TTC549 (cell line): ENCODE measurements around the gene LTBP3.

Source experiments
- FAIRE-seq: peaks from 2 replicates; lab custom pipeline; 2012; peaks lifted over from hg19 to GRCh38; lab: Jason Lieb, UNC

The LTBP3 gene

DNA sequence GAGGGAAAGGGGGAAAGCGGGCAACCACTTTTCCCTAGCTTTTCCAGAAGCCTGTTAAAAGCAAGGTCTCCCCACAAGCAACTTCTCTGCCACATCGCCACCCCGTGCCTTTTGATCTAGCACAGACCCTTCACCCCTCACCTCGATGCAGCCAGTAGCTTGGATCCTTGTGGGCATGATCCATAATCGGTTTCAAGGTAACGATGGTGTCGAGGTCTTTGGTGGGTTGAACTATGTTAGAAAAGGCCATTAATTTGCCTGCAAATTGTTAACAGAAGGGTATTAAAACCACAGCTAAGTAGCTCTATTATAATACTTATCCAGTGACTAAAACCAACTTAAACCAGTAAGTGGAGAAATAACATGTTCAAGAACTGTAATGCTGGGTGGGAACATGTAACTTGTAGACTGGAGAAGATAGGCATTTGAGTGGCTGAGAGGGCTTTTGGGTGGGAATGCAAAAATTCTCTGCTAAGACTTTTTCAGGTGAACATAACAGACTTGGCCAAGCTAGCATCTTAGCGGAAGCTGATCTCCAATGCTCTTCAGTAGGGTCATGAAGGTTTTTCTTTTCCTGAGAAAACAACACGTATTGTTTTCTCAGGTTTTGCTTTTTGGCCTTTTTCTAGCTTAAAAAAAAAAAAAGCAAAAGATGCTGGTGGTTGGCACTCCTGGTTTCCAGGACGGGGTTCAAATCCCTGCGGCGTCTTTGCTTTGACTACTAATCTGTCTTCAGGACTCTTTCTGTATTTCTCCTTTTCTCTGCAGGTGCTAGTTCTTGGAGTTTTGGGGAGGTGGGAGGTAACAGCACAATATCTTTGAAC is 52.5 kb downstream of the LTBP3 start:
- no peak for FAIRE-seq

DNA sequence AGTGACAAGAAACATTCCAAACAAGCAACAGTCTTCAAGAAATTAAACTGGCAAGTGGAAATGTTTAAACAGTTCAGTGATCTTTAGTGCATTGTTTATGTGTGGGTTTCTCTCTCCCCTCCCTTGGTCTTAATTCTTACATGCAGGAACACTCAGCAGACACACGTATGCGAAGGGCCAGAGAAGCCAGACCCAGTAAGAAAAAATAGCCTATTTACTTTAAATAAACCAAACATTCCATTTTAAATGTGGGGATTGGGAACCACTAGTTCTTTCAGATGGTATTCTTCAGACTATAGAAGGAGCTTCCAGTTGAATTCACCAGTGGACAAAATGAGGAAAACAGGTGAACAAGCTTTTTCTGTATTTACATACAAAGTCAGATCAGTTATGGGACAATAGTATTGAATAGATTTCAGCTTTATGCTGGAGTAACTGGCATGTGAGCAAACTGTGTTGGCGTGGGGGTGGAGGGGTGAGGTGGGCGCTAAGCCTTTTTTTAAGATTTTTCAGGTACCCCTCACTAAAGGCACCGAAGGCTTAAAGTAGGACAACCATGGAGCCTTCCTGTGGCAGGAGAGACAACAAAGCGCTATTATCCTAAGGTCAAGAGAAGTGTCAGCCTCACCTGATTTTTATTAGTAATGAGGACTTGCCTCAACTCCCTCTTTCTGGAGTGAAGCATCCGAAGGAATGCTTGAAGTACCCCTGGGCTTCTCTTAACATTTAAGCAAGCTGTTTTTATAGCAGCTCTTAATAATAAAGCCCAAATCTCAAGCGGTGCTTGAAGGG is 53.3 kb downstream of the LTBP3 start:
- no peak for FAIRE-seq

DNA sequence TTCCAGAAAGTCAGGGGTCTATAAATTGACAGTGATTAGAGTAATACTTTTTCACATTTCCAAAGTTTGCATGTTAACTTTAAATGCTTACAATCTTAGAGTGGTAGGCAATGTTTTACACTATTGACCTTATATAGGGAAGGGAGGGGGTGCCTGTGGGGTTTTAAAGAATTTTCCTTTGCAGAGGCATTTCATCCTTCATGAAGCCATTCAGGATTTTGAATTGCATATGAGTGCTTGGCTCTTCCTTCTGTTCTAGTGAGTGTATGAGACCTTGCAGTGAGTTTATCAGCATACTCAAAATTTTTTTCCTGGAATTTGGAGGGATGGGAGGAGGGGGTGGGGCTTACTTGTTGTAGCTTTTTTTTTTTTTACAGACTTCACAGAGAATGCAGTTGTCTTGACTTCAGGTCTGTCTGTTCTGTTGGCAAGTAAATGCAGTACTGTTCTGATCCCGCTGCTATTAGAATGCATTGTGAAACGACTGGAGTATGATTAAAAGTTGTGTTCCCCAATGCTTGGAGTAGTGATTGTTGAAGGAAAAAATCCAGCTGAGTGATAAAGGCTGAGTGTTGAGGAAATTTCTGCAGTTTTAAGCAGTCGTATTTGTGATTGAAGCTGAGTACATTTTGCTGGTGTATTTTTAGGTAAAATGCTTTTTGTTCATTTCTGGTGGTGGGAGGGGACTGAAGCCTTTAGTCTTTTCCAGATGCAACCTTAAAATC is 54.0 kb downstream of the LTBP3 start:
- no peak for FAIRE-seq

GRCh38 chr11:65503368-65503948 is 54.7 kb downstream of the LTBP3 start:
- FAIRE-seq, result no peak

DNA sequence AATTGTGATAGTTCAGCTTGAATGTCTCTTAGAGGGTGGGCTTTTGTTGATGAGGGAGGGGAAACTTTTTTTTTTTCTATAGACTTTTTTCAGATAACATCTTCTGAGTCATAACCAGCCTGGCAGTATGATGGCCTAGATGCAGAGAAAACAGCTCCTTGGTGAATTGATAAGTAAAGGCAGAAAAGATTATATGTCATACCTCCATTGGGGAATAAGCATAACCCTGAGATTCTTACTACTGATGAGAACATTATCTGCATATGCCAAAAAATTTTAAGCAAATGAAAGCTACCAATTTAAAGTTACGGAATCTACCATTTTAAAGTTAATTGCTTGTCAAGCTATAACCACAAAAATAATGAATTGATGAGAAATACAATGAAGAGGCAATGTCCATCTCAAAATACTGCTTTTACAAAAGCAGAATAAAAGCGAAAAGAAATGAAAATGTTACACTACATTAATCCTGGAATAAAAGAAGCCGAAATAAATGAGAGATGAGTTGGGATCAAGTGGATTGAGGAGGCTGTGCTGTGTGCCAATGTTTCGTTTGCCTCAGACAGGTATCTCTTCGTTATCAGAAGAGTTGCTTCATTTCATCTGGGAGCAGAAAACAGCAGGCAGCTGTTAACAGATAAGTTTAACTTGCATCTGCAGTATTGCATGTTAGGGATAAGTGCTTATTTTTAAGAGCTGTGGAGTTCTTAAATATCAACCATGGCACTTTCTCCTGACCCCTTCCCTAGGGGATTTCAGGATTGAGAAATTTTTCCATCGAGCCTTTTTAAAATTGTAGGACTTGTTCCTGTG is 55.4 kb downstream of the LTBP3 start:
- no peak for FAIRE-seq

- no peak for FAIRE-seq
These were observed 55.9 kb downstream of the LTBP3 start for GRCh38 chr11:65502274-65502554.

DNA sequence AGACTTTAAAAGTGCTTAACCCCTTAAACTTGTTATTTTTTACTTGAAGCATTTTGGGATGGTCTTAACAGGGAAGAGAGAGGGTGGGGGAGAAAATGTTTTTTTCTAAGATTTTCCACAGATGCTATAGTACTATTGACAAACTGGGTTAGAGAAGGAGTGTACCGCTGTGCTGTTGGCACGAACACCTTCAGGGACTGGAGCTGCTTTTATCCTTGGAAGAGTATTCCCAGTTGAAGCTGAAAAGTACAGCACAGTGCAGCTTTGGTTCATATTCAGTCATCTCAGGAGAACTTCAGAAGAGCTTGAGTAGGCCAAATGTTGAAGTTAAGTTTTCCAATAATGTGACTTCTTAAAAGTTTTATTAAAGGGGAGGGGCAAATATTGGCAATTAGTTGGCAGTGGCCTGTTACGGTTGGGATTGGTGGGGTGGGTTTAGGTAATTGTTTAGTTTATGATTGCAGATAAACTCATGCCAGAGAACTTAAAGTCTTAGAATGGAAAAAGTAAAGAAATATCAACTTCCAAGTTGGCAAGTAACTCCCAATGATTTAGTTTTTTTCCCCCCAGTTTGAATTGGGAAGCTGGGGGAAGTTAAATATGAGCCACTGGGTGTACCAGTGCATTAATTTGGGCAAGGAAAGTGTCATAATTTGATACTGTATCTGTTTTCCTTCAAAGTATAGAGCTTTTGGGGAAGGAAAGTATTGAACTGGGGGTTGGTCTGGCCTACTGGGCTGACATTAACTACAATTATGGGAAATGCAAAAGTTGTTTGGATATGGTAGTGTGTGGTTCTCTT is 56.5 kb downstream of the LTBP3 start:
- FAIRE-seq, result no peak

DNA sequence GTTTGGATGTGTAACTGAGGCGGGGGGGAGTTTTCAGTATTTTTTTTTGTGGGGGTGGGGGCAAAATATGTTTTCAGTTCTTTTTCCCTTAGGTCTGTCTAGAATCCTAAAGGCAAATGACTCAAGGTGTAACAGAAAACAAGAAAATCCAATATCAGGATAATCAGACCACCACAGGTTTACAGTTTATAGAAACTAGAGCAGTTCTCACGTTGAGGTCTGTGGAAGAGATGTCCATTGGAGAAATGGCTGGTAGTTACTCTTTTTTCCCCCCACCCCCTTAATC is 57.0 kb downstream of the LTBP3 start:
- FAIRE-seq, result no peak

DNA sequence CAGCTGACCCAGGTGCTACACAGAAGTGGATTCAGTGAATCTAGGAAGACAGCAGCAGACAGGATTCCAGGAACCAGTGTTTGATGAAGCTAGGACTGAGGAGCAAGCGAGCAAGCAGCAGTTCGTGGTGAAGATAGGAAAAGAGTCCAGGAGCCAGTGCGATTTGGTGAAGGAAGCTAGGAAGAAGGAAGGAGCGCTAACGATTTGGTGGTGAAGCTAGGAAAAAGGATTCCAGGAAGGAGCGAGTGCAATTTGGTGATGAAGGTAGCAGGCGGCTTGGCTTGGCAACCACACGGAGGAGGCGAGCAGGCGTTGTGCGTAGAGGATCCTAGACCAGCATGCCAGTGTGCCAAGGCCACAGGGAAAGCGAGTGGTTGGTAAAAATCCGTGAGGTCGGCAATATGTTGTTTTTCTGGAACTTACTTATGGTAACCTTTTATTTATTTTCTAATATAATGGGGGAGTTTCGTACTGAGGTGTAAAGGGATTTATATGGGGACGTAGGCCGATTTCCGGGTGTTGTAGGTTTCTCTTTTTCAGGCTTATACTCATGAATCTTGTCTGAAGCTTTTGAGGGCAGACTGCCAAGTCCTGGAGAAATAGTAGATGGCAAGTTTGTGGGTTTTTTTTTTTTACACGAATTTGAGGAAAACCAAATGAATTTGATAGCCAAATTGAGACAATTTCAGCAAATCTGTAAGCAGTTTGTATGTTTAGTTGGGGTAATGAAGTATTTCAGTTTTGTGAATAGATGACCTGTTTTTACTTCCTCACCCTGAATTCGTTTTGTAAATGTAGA is 57.6 kb downstream of the LTBP3 start:
- no peak for FAIRE-seq

DNA sequence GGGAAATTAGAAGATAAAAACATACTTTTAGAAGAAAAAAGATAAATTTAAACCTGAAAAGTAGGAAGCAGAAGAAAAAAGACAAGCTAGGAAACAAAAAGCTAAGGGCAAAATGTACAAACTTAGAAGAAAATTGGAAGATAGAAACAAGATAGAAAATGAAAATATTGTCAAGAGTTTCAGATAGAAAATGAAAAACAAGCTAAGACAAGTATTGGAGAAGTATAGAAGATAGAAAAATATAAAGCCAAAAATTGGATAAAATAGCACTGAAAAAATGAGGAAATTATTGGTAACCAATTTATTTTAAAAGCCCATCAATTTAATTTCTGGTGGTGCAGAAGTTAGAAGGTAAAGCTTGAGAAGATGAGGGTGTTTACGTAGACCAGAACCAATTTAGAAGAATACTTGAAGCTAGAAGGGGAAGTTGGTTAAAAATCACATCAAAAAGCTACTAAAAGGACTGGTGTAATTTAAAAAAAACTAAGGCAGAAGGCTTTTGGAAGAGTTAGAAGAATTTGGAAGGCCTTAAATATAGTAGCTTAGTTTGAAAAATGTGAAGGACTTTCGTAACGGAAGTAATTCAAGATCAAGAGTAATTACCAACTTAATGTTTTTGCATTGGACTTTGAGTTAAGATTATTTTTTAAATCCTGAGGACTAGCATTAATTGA is 58.3 kb downstream of the LTBP3 start:
- no peak for FAIRE-seq

- FAIRE-seq, result no peak
These were observed 59.0 kb downstream of the LTBP3 start, which contains the start of gene MALAT1 for GRCh38 chr11:65498977-65499712. MALAT1 (plus strand) TSS chr11:65499045.

DNA sequence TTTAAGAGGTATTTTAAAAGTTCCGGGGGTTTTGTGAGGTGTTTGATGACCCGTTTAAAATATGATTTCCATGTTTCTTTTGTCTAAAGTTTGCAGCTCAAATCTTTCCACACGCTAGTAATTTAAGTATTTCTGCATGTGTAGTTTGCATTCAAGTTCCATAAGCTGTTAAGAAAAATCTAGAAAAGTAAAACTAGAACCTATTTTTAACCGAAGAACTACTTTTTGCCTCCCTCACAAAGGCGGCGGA is 59.5 kb downstream of the LTBP3 start:
- peak; percentile 42 for FAIRE-seq

DNA sequence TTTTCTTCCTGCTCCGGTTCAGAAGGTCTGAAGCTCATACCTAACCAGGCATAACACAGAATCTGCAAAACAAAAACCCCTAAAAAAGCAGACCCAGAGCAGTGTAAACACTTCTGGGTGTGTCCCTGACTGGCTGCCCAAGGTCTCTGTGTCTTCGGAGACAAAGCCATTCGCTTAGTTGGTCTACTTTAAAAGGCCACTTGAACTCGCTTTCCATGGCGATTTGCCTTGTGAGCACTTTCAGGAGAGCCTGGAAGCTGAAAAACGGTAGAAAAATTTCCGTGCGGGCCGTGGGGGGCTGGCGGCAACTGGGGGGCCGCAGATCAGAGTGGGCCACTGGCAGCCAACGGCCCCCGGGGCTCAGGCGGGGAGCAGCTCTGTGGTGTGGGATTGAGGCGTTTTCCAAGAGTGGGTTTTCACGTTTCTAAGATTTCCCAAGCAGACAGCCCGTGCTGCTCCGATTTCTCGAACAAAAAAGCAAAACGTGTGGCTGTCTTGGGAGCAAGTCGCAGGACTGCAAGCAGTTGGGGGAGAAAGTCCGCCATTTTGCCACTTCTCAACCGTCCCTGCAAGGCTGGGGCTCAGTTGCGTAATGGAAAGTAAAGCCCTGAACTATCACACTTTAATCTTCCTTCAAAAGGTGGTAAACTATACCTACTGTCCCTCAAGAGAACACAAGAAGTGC is 60.0 kb downstream of the LTBP3 start:
- FAIRE-seq, result no peak

- no peak for FAIRE-seq
These were observed 60.8 kb downstream of the LTBP3 start for GRCh38 chr11:65497141-65498041.

DNA sequence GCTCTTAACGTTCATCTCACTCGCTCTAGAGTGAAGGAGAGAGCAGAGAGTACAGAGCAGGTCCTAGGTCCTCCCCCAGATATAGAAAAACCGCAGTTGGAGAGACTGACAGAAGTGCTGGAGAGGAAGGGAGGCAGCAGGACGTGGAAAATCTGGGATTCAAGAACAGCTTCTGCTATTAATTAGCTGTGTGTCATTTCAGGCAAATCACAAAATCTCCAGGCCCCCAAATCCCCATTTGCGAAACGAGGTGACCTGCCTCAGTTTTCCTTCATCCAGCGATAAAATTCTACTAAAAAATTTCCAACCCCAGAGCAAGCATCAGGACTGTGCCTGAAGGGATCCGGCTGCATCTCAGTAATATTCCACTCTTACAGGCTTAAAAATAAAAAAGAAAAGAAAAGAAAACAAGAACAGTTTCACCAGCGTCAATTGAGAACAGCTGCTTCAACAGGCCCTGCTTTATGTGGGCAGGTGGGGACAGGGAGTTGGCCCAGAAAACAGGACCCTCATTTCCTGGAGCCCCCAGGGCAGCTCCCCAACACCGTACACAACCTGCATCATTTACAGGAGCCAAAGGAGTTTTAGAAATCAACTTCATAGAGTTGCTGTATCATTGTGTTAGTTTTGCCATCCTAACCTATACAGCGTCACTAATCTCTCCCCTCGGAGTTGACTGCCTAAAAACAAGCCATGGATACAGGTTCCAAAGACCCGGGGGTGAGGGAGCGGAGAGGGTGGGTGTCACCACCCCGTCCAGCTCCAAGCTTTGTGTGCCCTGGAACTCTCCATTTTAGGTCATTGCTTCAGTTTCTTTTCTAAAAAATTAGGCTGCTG is 61.6 kb downstream of the LTBP3 start:
- FAIRE-seq, result no peak

DNA sequence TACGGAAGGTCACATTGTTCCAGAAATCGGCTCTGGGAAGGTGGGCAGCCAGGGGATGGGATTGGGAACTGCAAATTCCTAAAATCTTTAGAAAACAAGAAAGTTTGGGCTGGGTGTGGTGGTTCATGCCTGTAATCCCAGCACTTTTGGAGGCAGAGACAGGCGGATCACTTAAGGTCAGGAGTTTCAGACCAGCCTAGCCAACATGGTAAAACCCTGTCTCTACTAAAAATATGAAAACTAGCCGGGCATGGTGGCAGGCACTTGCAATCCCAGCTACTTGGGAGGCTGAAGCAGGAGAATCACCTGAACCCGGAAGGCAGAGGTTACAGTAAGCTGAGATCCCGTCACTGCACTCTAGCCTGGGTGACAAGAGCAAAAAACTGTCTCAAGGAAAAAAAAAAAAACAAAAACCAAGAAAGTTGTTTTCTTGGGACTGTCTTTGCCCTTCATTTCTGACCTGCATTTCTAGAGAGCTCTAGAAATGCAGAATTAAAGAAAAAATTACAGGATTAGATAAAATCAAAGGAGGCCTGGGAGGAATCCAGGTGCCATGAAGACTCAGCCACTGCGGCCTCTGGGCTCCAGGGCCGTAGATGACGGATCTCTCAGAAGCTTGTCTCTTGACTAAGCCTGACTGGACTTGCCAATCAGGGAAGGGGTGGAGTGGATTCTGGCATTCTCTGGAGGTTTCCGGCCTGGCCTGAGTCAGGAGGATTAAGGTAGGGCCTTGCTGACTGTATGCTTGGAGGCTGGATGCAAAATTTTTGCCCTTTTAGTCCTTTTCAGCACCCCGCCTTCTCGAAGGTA is 64.6 kb downstream of the LTBP3 start:
- FAIRE-seq, result no peak
